ENCODE measurements around the gene ADORA3.

- TF ChIP-seq CTCF (IDR thresholded peaks at IDR 0.05) (no peak), POLR2A (IDR thresholded peaks at IDR 0.05) (no peak)
Measured at GRCh38 chr1:111469539-111469938, 33.9 kb downstream of the ADORA3 start.
